ENCODE results near the gene TRAPPC5. TPM values are rescaled to one million over a fixed set of nuclear protein-coding genes. Genes with fewer than 3 reads are reported as not detected.

TRAPPC5 gene
- total and polyA plus RNA-seq, 3 donors from 2014 or later, result 194 to 226 (median 214) TPM

DNA sequence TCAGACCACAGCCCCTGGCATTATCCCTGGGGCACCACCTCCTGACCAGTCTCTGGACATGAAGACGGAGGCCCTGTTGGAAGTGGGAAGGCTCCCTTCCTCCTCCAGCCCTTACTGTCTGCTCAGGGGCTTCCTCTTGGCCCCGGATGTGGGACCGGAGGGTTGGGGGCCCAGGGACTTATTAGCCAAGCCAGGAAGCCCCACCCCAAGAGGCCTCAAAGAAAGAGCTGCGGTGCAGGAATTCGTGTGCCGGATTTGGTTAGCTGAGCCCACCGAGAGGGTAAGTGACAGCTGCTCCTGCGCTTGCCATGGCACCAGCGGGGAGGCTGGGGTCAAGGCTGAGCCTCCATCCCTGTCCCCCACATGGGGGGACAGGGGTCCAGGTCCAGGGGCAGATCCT lies 11.8 kb upstream of the TRAPPC5 start, which contains the start of gene RETN:
Gene RETN, plus strand, starts transcription at position 208 of the 400 bp plus-strand sequence. CDS start 278 bp downstream, outside the sequence.
- TF ChIP-seq, protein P1, sequence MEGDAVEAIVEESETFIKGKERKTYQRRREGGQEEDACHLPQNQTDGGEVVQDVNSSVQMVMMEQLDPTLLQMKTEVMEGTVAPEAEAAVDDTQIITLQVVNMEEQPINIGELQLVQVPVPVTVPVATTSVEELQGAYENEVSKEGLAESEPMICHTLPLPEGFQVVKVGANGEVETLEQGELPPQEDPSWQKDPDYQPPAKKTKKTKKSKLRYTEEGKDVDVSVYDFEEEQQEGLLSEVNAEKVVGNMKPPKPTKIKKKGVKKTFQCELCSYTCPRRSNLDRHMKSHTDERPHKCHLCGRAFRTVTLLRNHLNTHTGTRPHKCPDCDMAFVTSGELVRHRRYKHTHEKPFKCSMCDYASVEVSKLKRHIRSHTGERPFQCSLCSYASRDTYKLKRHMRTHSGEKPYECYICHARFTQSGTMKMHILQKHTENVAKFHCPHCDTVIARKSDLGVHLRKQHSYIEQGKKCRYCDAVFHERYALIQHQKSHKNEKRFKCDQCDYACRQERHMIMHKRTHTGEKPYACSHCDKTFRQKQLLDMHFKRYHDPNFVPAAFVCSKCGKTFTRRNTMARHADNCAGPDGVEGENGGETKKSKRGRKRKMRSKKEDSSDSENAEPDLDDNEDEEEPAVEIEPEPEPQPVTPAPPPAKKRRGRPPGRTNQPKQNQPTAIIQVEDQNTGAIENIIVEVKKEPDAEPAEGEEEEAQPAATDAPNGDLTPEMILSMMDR (IDR thresholded peaks at IDR 0.05), result no peak
- TF ChIP-seq POLR2A (IDR thresholded peaks at IDR 0.05), result no peak
- Histone ChIP-seq H3K4me3 (peak within 1 kb of the TSS in 1 of 2 donors; percentile 7), H3K4me1 (no peaks in the 10 kb centered on the region), H3K9me3 (no peaks in the 10 kb centered on the region), H3K36me3 (ENCODE audit: low read depth, missing control alignments) (no peaks in the 10 kb centered on the region), H3K27ac (no peak within 1 kb of the TSS), H3K27me3 (no peaks in the 10 kb centered on the region)
- intact Hi-C loops (cut with DNase I; ENCODE audit: low total_unique reads), result no loop called here
- no peak for DNase-seq
- WGBS, 2 donors, result 76 to 80% methylated on average over 2 to 9 of the region's 9 CpGs

DNA sequence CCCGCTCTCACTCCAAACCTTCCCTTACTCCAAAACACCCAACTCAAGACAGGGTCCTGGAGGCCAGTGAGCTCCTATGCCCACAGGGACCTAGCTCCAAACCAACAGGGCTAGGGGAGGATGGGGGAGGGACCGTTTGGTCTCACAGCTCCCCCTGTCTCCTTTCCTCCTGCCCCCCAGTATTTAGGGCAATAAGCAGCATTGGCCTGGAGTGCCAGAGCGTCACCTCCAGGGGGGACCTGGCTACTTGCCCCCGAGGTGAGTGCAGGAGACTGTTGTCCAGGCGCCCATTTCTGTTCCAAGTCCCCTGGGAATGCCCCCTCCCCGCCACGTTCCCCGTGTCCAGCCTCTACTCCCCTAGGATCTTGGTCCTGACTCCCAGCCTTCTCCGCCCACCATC lies 11.0 kb upstream of the TRAPPC5 start:
- H3K27me3 ChIP-seq, result no peaks in the 10 kb centered on the region
- no peaks in the 10 kb centered on the region for H3K9me3 ChIP-seq
- DNase-seq, result no peak
- H3K27ac ChIP-seq, result no peak overlapping the region
- no peaks in the 10 kb centered on the region for H3K4me1 ChIP-seq
- TF ChIP-seq, protein P1 (IDR thresholded peaks at IDR 0.05), result no peak
- no peak for TF ChIP-seq POLR2A (IDR thresholded peaks at IDR 0.05)
- H3K36me3 ChIP-seq (ENCODE audit: low read depth, missing control alignments), result no peaks in the 10 kb centered on the region
- intact Hi-C loops (cut with DNase I; ENCODE audit: low total_unique reads), result loop anchor here (10.0 kb wide), 1 partner anchor 105 kb away; no protein-coding TSS in a partner anchor
- WGBS, 2 donors, result 14 to 22% methylated on average over 8 to 9 of the region's 9 CpGs
- peak overlapping the region in 1 of 2 donors; percentile 7 for H3K4me3 ChIP-seq

DNA sequence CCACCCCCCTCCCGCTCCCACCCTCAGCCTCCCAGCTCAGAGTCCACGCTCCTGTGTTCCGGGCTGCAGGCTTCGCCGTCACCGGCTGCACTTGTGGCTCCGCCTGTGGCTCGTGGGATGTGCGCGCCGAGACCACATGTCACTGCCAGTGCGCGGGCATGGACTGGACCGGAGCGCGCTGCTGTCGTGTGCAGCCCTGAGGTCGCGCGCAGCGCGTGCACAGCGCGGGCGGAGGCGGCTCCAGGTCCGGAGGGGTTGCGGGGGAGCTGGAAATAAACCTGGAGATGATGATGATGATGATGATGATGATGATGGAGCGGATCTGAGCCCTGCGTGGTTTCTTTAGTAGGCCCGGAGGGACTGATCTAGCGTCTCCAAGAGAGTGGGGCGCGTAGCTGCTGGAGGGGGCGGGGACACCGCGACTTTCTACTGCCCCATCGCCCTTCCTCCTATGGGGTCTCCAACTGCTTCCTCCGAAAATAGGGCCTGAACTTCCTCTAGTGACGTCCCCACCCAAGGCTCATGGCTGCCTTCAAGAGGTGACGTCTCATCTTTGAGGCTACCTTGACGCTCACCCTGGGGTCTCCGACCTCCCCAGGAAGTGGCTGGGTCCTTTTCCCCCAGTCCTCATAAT lies 10.4 kb upstream of the TRAPPC5 start:
- Histone ChIP-seq H3K4me1 (no peaks in the 10 kb centered on the region), H3K4me3 (peak overlapping the region; percentile 7 to 24), H3K9me3 (no peaks in the 10 kb centered on the region), H3K27ac (no peak overlapping the region), H3K27me3 (no peaks in the 10 kb centered on the region), H3K36me3 (ENCODE audit: low read depth, missing control alignments) (no peaks in the 10 kb centered on the region)
- TF ChIP-seq, protein P1 (IDR thresholded peaks at IDR 0.05), result no peak
- no peak for TF ChIP-seq POLR2A (IDR thresholded peaks at IDR 0.05)
- intact Hi-C loops (cut with DNase I; ENCODE audit: low total_unique reads), result loop anchor here (10.0 kb wide), 1 partner anchor 105 kb away; no protein-coding TSS in a partner anchor
- WGBS, 2 donors, result 0 to 2% methylated on average over 26 to 32 of the region's 43 CpGs
- peak; percentile 26 for DNase-seq

DNA sequence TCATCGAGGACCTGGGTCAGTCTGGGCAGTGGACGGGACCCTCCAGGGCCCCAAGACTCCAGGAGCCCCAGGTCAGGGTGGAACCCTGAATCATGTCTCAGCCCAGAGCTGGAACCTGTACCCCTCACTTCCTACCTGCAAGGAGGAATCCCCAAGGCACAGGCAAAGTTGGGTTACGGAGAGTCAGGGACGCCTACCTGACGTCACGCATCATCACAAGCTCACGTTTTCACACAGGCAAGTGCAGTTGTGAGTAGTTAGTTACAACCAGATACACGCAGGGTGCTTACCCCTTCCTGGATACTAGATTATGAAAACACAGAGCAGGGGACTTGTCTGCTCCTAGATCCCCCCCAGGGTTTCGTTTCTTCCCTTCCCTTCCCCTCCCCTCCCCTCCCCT lies 9.8 kb upstream of the TRAPPC5 start:
- no peak overlapping the region for H3K27ac ChIP-seq
- no peaks in the 10 kb centered on the region for H3K4me1 ChIP-seq
- intact Hi-C loops (cut with DNase I; ENCODE audit: low total_unique reads), result loop anchor here (10.0 kb wide), 1 partner anchor 106 kb away; no protein-coding TSS in a partner anchor
- H3K36me3 ChIP-seq (ENCODE audit: low read depth, missing control alignments), result no peaks in the 10 kb centered on the region
- DNase-seq, result no peak
- TF ChIP-seq POLR2A (IDR thresholded peaks at IDR 0.05), result no peak
- TF ChIP-seq, protein P1 (IDR thresholded peaks at IDR 0.05), result no peak
- H3K4me3 ChIP-seq, result no peak overlapping the region
- H3K27me3 ChIP-seq, result no peaks in the 10 kb centered on the region
- no peaks in the 10 kb centered on the region for H3K9me3 ChIP-seq
- WGBS, 2 donors, result 23 to 29% methylated on average over 8 to 9 of the region's 9 CpGs
